Measurements from ENCODE around the gene TMED10. TPM values are rescaled to one million over a fixed set of nuclear protein-coding genes. Genes with fewer than 3 reads are reported as not detected.
A peak's percentile ranks its signal among the peaks of the same experiment; 100 is the strongest.

The TMED10 gene
- total RNA-seq, 1 donor from 2014 or later = 363 TPM

DNA sequence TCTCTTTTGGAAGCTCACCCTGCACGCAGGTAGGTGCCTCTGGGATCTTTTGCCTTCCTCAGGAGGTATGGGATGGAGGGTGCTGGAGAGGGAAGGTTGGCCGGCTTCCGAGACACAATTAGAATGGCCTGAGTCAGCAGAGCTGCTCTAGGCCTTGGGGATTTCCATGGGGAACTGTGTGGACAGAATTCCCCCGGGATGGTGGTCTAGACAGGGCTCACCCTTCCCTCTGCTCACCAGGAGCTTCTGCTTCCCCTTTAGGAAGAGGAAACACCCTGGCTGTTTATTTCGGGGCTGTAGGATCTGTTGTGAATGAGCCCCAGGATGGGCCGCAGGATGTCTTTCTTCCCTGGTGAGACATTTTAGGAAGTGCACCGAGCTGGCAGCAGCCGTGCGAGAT, 43.7 kb upstream of the TMED10 start:
- FAIRE-seq (no peak), DNase-seq (ENCODE audit: low read depth) (no peak)
- Histone ChIP-seq H3K4me3 (ENCODE audit: low read depth, low read length) (no peak overlapping the region), H3K36me3 (ENCODE audit: control insufficient read depth, insufficient read depth, low read length) (no peaks in the 10 kb centered on the region), H3K27me3 (ENCODE audit: control insufficient read depth, insufficient read depth, low read length) (no peaks in the 10 kb centered on the region)
- no peak for TF ChIP-seq CTCF (IDR thresholded peaks at IDR 0.05; ENCODE audit: insufficient read depth, low read length, severe bottlenecking)

GRCh38 chr14:75217508-75218206, 41.2 kb upstream of the TMED10 start:
- Histone ChIP-seq H3K27me3 (ENCODE audit: control insufficient read depth, insufficient read depth, low read length) (no peaks in the 10 kb centered on the region), H3K4me3 (ENCODE audit: low read depth, low read length) (no peak overlapping the region), H3K36me3 (ENCODE audit: control insufficient read depth, insufficient read depth, low read length) (no peaks in the 10 kb centered on the region)
- FAIRE-seq (peak; percentile 55), DNase-seq (ENCODE audit: low read depth) (no peak)
- TF ChIP-seq CTCF (IDR thresholded peaks at IDR 0.05; ENCODE audit: insufficient read depth, low read length, severe bottlenecking) = no peak

DNA sequence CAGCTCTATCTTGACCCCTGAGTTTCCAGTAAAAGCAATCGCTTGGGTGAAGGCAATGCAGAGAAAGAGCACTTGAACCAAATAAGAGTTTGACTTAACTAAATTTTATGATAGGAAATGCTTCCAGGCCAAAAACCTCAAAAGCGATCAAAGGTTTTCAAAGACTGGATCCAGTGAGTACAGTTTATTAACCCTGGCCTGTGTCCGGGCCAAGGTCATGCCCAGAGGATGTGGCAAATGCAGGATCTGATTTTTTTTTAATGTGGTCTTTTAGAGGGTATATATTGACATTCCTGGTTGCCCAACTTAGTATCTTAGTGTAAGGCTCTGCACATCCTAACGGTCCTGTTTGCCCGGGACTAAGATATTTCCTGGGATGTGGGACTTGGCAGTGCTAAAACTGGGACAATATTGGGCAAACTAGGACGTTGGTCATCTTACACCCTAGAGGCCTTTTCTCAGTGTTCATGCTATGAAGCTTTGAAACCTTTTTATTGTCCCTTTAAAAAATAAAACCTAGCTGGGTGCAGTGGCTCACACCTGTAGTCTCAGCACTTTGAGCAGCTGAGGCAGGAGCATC, 40.1 kb upstream of the TMED10 start:
- TF ChIP-seq CTCF (IDR thresholded peaks at IDR 0.05; ENCODE audit: insufficient read depth, low read length, severe bottlenecking) = no peak
- H3K36me3 ChIP-seq (ENCODE audit: control insufficient read depth, insufficient read depth, low read length) = no peaks in the 10 kb centered on the region
- DNase-seq (ENCODE audit: low read depth) (no peak), FAIRE-seq (no peak)
- no peak overlapping the region for H3K4me3 ChIP-seq (ENCODE audit: low read depth, low read length)
- H3K27me3 ChIP-seq (ENCODE audit: control insufficient read depth, insufficient read depth, low read length) = no peaks in the 10 kb centered on the region

GRCh38 chr14:75215520-75215919, 39.1 kb upstream of the TMED10 start:
- Histone ChIP-seq H3K27me3 (ENCODE audit: control insufficient read depth, insufficient read depth, low read length) (no peaks in the 10 kb centered on the region), H3K36me3 (ENCODE audit: control insufficient read depth, insufficient read depth, low read length) (no peaks in the 10 kb centered on the region), H3K4me3 (ENCODE audit: low read depth, low read length) (no peak overlapping the region)
- no peak for FAIRE-seq
- no peak for TF ChIP-seq CTCF (IDR thresholded peaks at IDR 0.05; ENCODE audit: insufficient read depth, low read length, severe bottlenecking)
- DNase-seq (ENCODE audit: low read depth) = no peak

- DNase-seq (ENCODE audit: low read depth) (no peak), FAIRE-seq (no peak)
- H3K36me3 ChIP-seq (ENCODE audit: control insufficient read depth, insufficient read depth, low read length) = no peaks in the 10 kb centered on the region
- H3K27me3 ChIP-seq (ENCODE audit: control insufficient read depth, insufficient read depth, low read length) = no peaks in the 10 kb centered on the region
- TF ChIP-seq CTCF (IDR thresholded peaks at IDR 0.05; ENCODE audit: insufficient read depth, low read length, severe bottlenecking) = no peak
- H3K4me3 ChIP-seq (ENCODE audit: low read depth, low read length) = no peak overlapping the region
Observed at GRCh38 chr14:75214558-75214957, 38.1 kb upstream of the TMED10 start.

- no peak overlapping the region for H3K4me3 ChIP-seq (ENCODE audit: low read depth, low read length)
- TF ChIP-seq CTCF (IDR thresholded peaks at IDR 0.05; ENCODE audit: insufficient read depth, low read length, severe bottlenecking) = no peak
- no peaks in the 10 kb centered on the region for H3K27me3 ChIP-seq (ENCODE audit: control insufficient read depth, insufficient read depth, low read length)
- DNase-seq (ENCODE audit: low read depth) (no peak), FAIRE-seq (no peak)
- H3K36me3 ChIP-seq (ENCODE audit: control insufficient read depth, insufficient read depth, low read length) = no peaks in the 10 kb centered on the region
Observed at GRCh38 chr14:75213172-75213571, 36.8 kb upstream of the TMED10 start.
